GM12873 (cell line): ENCODE results near the gene TOMM20.

ENCODE experiments used
- CTCF ChIP-seq: IDR thresholded peaks from 2 replicates; pipeline ENCODE4 v1.5.1; 2012; ENCODE audit warnings: low read depth, mild to moderate bottlenecking, moderate library complexity, low read length, control low read depth; ENCODE audit not compliant: insufficient read depth; ENCODE audit errors: missing control alignments

Gene TOMM20

GRCh38 chr1:235147269-235147668, 18.6 kb upstream of the TOMM20 start:
- no peak for TF ChIP-seq CTCF

- no peak for TF ChIP-seq CTCF
Measured at GRCh38 chr1:235145639-235146038, 17.0 kb upstream of the TOMM20 start.

- TF ChIP-seq CTCF = no peak
Measured at GRCh38 chr1:235142991-235143390, 14.4 kb upstream of the TOMM20 start.

GRCh38 chr1:235139315-235139714, 10.7 kb upstream of the TOMM20 start:
- no peak for TF ChIP-seq CTCF

GRCh38 chr1:235138821-235139220, 10.2 kb upstream of the TOMM20 start:
- TF ChIP-seq CTCF = no peak

GRCh38 chr1:235136111-235136510, 7.5 kb upstream of the TOMM20 start:
- no peak for TF ChIP-seq CTCF

- no peak for TF ChIP-seq CTCF
Measured at GRCh38 chr1:235134171-235134570, 5.5 kb upstream of the TOMM20 start.

GRCh38 chr1:235133086-235133485, 4.4 kb upstream of the TOMM20 start:
- no peak for TF ChIP-seq CTCF
